SK-N-DZ (cell line): Measurements from ENCODE around the gene SULT4A1.

Source experiments
- DNase-seq: peaks from one replicate; pipeline ENCODE4 v3.0.0-alpha.2; 2015; ENCODE audit warnings: low spot score

The SULT4A1 gene

DNA sequence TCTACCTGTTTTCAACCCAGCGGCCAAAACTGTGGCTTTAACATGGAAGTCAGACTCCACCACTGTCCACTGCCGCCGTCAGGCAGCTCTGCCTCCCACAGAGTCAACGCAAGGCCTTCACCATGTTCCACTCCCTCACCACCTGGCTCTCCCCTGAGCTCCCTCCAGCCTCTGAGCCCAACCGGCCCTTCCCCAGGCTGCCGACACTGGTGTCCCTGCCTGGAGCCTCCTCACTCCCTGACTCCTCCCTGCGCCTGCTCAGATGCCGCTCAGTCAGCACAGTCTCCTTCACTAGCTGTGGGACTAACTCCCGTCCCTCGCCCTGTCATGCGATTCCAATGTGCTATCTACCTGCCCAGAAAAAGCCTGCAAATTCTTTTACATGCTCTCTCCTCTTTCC, 16.3 kb downstream of the SULT4A1 start:
- DNase-seq: no peak

DNA sequence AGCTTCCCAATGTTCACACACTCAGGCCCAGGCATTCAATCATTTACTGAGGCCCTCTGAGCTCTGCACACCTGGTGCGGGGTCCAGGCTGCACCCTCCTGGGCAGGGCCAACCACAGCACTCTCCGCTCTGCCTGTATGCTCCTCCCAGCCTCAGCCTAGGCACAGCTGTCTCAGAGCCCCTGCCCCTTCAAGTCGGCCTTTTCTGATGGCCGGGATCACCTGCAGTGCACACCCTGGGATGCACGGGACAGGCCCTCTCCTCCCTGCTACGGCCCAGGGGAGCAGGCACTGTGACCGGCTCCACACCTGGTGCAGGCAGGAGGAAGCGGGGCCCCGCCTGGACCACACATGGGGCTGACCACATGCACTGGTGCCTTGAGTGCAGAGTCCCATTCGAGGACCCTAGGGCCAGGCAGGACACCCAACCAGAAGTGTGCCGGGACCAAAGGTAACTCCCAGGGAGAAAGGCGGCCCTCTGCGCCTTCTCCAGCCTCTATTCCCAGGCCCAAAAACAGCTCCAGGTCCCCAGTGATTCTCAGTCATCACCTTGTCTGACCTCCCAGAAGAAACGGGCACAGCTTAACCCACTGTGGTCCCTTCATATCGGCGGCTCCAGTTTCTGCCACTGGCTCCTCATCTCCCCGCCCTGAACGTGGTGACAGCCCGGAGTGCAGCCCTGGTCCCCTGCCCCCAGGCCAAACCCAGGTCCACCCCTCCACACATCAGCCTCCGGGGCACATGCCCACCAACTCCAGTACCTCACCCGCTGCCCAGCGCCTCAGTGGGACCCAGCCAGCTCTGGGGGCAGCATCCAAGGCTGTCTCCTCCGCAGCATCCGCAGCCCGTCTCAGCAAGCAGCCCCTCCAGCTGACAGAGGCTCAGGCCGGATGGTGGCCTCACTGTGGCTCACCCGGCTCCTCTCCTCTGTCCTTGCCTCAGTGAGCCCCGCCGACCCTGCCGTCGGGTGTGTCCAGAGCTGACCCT, 17.5 kb downstream of the SULT4A1 start:
- DNase-seq: no peak

DNA sequence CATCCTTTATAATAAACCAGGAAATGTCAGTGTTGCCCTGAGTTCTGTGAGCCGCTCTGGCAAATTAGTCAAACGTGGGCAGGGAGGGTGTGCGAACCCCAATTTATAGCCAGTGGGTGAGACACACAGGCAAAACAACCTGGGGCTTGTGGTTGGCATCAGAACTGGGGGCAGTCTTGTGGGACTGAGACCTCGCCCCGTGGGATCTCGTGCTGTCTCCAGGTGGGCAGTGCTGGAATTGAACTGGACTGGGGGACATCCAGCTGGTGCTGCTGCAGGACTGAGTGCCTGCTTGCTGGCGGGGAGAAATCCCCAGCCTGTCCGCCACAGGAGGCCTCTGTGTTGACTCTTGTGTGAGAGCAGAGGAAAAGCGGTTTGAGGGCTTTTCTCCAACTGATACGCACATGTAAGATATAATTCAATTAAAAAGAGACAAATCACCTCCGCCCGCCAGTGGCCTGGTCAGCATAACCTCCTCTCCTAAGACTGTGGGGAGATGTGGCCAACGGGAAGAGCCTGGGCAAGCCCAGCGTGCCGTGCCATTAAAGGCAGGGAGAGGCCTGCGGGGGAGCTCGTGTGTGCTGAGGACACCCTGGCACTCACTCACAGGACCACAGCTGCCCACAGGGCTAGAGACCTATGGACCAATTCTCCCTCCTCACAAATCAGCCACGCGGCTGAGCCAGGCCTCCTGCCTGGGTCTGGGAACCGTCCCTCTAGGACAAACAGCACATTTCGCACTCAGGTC, 18.4 kb downstream of the SULT4A1 start:
- DNase-seq: peak; percentile 82

DNA sequence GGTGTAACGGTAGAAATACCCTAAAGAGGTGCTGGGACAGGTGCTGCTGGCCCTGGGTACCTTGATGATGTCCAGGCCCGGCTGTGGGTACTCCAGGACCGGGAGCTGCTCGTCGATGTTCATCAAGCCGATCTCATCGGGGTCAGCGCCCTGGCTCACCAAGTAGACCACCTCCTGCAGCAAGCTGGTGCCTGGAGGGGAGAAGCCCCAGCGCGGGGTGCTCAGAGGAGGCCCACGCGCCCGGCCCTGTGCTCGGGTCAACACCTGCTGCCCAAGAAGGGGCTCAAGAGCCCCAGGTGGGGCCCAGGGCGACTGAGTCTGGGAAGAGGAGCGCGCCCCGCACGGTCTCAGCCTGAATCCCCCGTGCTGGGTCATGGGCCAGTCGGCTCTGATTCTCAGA, 20.6 kb downstream of the SULT4A1 start:
- DNase-seq: no peak

DNA sequence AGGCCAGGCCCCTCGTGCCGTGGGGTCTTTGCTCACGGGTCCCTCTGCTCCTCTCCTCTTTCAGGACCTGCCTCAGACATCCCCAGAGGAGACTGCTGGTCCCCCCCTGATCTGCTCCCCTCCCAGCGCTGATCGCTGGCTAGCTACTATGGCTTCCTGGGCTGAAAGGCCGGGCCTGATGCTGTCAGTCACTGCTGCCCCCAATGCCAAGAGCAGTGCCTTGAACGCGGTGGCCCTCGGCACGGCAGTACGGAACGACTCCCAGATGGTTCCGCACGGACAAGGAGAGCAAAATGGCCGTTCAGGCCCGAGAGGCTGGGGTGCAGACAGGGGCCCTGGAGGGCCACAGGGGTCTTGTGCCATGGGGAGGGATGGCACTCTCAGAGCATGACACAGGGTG, 21.5 kb downstream of the SULT4A1 start:
- no peak for DNase-seq

DNA sequence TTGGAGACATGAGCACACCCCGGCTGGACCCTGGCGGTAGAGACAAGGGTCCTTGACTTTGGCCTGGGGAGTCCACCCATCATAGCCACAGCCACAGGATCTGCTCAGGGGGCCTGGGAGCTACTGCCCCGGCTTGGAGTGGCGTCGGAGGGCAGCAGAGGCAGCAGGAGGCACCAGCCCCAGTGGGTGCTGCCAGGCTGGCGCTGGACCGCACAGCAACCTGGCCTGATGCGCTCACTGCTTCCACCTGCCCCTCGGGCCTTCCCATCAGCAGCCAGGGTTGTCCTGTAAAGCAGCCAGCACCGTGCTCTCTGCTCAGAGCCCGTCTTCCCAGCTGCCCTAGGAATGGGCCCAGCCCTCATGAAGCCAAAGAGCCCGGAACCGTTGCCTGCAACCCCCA, 21.9 kb downstream of the SULT4A1 start:
- DNase-seq: no peak

DNA sequence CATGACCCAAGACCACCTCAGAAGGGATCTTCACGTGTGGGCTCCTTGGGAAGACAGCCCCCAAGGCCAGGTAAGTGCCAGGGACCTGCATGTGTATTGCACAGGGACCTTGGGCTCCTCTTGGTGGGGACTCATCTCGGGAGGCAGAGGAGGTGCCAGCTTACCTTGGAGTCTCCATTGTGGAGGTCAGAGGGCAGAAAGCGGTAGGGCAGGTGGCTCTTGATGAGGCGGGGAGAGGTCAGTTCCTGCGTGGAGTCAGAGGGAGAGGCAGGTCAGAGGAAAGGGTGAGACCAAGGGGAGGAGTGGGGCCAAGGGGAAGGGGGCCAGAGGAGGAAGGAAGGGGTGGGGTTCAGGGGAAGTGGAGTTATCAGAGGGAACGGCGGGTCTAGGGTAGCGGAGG, 22.5 kb downstream of the SULT4A1 start:
- no peak for DNase-seq

DNA sequence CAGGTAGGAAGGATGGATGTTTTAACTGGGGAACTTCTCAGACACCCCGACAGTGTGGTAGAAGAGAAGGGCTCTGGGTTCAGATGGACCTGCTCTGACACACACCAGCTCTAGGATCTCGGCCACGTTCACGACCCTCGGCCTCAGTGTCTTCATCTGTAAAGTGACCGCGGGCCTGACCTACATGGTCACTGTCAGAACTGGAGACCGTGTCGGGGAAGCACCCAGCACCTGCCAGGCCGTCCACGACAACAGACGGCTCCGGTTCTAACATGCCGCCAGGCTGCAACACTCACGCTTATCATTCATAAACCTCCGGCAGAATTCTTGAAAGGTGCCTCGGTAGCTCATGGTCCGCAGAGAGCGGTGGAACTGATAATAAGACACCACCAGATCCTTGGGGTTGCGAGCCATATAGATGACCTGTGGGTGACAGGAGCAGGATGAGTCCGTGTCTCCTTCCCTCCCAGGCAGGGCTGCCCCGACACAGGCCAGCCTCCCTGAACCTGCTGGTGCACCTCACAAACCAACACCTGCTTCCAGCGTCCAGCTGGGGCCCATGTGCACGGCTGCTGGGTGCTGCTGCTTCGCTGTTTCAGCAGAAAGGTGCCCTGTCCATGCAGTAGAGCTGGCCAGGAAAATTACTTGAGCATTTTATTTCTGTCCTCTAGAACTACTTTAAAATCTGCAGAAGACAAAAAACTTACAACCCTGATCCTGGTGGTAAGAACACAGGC, 23.6 kb downstream of the SULT4A1 start:
- DNase-seq: no peak

DNA sequence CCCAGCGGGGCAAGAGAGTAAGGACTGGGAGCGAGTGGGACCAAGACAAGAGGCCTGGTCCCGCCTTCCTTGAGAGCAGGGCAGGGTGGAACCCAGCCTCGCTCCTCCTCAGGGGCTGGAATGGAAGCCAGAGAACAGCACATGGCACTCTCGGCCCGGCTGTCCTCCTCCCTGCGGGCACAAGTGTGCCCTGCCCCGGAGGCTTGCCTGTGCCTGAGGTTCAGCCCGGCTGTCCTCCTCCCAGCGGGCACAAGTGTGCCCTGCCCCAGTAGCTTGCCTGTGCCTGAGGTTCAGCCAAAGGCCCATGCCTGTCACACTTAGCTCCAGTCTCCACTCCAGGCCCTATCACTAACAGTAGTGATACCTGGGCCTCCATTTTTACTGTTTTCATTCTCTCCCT, 24.2 kb downstream of the SULT4A1 start:
- DNase-seq: no peak

DNA sequence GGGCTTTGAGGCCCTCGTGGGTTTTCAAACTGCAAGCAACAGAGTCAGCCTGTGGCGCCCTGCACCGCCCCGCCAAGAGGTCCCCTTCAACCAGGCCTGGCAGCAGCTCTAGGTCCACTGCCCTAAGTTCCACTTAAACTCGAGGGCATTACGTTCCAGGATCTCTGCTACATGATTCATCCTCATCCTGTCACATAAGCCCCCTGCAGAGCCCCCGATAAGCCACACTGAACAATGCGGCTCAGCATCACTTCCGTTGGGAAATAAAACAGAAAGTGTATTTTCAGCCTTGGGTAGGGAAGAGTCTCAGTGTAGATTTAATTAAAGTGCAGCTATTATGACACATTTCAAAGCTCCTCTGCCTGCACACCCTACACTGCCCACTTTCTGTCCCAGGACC, 24.6 kb downstream of the SULT4A1 start:
- no peak for DNase-seq

DNA sequence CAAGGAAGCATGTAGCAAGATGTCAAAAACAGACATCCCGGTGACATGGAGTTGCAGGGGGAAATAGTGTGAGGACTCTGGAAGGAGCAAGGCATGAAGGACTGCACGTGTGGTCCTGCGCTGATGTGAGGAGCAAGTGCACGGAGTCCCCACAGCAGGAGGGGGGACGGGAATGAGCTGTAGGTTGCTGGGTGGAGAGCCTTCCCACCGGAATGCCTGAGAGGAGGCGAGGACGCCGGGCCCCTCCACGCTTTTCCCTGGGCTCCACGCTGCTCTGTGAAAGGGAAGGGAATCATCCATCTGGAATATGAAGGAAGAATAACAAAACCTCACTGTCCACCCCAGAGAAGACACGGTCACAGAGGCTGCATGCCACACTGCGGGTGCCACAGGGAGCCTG, 26.6 kb downstream of the SULT4A1 start:
- DNase-seq: no peak

DNA sequence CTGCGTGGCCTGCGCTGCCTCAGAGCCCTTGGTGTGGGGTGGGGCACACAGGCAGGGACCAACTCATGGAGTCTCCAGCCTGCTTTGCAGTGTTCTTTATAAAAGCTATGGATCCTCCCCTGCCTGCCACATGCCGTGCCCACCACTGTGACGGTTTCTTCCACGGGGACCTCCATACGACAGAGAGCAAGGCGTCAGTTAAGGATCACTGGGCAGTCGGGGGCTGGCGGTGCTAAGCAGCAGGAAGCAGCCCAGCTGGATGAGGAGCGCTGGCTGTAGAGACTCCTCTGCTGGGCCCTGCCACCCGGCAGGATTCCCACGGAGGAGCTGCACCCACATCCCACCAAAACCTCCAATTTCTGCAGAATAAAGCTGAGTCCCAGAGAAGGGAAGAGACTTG, 27.1 kb downstream of the SULT4A1 start:
- no peak for DNase-seq

DNA sequence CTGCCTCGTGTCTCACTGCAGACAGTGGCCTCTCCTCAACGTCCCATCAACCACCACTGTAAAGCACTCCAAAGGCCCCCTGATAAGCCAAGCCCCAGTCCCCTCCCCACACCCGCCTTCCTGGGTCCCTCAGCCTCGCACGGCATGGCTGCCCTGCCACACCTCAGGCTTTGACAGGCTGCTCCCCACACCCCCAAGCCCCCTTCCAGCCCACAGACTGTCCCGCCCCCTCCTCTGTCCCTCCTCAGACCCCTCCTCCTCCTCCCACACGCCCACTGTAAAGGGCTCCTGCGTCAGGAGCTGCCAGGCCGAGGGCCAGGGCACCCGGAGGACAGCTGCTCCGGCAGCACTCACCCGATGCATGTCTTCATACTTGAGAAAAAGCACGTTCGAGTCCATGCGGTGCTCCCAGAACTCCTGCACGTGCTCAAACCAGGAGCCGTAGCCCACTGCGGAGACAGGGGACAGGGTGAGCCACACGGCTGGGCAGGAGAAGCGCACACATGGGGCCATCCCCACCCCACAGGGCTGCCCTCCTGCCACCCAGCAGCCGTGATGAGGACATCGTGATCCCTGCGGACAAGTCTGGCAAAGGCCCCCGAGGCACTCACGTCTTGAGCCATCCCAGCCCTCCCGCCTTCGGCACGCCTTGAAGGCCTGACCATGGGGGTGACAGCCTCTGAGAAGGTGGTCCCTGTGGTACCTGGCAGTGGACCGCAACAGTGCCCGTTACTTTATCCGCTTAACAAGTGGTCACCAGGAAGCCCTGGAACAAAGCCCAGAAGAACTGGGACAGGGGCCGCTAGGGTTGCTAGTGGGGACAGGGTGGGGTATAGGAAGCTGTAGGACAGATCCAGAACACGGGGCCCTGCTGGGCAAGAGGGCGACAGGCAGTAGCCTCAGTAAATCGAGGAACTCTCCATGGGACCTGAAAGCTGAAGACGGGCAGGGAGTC, 28.8 kb downstream of the SULT4A1 start:
- DNase-seq: no peak

DNA sequence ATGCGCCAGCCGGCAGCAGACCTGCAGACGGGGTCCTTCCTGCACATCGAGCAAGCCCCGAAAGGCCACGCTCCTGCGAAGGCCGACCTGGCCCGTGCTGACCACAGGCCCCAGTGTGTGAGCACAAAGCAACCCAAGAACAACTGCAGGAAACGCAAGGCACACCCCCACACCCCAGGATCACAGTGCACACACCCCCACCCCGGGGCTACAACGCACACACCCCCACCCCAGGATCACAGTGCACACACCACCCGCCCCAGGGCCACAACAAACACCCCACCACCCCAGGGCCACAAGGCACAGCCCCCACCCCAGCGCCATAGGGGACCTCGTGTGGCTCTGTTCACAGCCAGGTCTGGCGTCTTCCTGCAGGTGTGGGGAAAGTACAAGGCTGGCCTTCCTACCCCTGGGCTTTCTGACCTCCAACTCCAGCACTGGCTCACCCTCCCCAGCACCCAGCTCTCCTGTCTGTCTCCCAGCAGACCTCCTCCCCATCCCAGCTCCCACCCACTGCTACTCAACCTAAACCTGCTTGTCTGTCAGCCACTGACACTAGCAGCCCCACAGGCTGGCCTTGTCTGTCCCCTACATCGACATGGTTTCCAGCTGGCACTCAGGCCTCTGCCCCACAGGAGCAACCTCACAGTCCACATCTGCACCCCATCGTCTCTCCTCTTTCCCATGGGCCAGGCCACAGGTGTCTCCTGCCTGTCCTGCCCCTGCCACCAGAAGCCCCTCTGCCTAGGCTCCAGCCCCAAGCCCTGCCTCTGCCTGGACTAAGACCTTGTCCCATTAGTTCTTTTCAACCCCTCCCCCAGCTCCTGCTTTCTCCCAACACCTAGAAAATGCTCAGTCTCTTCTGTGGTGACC, 29.7 kb downstream of the SULT4A1 start:
- no peak for DNase-seq

DNA sequence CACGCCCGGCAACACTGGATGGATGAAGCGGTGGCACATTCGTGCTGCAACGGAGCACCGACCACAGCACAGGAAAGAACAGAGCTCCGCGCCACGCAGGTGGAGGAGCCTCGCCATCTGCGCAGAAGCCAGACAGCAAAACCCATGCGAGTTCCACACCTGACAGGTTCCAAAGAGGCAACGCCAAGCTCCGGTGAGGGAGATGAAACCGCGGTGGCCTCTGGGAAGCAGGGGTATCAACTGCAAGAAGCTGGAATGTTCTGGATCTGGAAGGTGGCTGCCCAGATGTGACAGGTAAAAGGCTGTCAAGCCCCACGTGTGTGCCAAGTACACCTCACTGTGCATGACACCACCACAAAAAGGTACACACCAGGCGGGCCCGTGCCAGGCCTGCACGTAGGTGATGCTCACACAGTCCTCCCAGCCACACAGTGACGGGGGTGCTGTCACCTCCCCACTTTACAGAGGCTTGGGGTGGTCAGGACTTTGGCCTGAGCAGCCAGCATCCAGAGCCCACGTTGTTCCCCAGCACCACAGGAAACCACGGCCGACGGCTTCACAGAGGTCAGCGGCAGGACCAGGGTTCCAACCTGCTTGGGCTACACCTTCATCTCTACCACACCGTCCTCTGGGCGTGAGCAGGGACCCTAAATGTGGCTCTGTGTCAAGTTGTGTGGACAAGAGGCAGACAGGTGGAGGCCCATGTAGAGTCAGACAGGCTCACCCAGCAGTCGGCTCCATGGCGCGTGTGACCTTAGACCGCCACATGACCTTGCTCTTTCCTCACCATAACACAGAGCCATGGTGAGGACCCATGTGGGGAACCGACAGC, 30.5 kb downstream of the SULT4A1 start:
- DNase-seq: no peak

DNA sequence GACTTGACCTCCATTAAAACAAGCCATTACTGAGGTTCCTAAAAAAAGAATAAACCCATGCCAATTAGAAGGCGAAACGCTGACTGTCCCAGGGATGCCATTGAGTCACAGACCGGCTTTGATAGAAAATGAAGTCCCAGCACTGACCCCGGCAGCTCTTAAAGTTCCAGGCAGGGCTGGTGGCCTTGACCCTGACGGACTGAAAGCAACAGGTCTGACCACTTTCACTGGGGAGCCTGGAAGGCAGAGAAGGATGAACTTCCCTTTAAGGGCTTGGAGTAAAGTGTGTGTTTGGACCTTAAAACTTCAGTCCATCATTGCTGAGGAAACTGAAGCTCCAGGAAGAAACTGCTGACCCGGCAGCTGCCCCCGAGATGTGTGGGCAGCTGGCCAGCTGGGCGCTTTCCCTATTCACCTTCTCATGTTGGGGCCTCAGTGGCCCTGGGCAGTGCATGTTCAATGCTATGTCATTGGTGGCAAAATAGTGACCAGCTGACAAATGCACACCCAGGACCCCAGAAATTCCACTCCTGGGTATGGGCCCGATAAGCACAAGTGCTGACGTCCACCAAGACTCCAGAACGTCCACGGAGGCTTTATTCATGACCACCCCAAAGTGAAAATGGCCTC, 31.3 kb downstream of the SULT4A1 start:
- no peak for DNase-seq

DNA sequence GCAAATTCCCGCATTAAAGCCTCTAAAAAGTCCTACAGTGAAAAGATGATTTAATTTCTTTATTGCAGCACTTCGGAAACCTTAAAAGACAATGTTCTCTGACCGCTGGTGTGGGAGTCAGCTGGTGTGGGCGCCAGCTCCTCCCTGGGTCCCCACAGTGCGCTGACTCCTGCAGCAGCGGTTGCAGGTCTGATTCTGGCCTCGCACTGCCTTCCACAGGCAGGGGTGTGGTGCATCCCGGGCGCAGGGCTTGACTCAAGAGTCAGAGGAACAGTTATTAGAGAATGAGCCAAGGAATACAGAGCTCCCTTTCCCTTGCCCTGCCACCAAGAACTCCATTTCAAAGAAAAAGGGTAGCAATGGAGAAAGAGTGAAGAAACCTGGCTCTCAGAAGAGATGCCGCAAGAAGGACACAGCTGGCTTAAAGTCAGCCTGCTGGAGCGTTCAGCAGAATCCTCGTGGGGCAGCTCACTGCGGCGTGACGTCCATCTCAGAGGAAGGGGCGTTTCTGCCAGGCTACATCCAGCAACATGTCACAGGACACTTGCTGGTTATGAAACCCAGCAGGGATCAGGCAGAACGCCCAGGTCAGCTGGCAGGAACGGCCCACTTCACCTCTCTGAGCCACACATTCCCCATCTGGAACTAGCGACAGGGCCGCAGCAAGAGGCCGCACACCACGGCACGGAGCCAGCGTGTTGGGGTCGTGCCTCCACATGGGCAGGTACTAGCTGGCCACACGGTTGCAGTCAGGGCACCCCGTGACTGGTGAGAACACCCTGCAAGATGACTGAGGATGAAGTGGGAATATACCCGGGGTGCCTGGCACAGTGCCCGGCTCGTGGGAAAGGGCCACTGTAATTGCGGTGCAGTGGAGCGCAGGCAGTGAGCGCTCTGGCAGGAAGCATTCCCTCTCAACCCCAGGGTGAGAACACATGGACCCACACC, 32.1 kb downstream of the SULT4A1 start:
- DNase-seq: no peak
